Testis (tissue), 3 donors: ENCODE data around the gene NOC3L. TPM values are rescaled to one million over a fixed set of nuclear protein-coding genes. Genes with fewer than 3 reads are reported as not detected.
A peak's percentile ranks its signal among the peaks of the same experiment; 100 is the strongest.

Experiments
- DNase-seq: peaks from one replicate; pipeline ENCODE4 v3.0.0-alpha.2; 2019
- H3K27ac ChIP-seq, 2 donors: fragments of 200-600 bp; sonication (generic); one replicate each; pipeline ENCODE4 v1.5.1; 2019
- H3K27me3 ChIP-seq: fragments of 200-600 bp; sonication (generic); one replicate; pipeline ENCODE4 v1.5.1; 2019
- H3K36me3 ChIP-seq: fragments of 200-600 bp; sonication (generic); one replicate; pipeline ENCODE4 v1.5.1; 2017; ENCODE audit warnings: low read depth; ENCODE audit errors: missing control alignments
- H3K4me1 ChIP-seq: fragments of 200-600 bp; sonication (generic); one replicate; pipeline ENCODE4 v1.5.1; 2019
- H3K4me3 ChIP-seq, 2 donors: fragments of 200-600 bp; sonication (generic); one replicate each; pipeline ENCODE4 v1.5.1; 2017 to 2019
- H3K9me3 ChIP-seq: fragments of 200-600 bp; sonication (generic); one replicate; pipeline ENCODE4 v1.5.1; 2017
- POLR2A ChIP-seq: fragments of 450-650 bp; IDR thresholded peaks from one replicate; pipeline ENCODE4 v1.6.1; 2017; ENCODE audit warnings: antibody characterized with exemption, mild to moderate bottlenecking, moderate library complexity
- WGBS, 2 donors: methylation state at CpG; one replicate each; pipeline ENCODE4 v1.1.5; 2018; 5-methylcytosine and 5-hydroxymethylcytosine counted together
- intact Hi-C: fragments of 100-400 bp; cut with DNase I; formaldehyde crosslinking; loops from one replicate; pipeline ENCODE4 v1.15.1; 2023; ENCODE audit warnings: low total_unique reads
- polyA plus RNA-seq: library from polyadenylated mRNA; stranded (reverse); fragments of 350-450 nt; fragmentation: Illumina TruSeq; extraction: RNeasy Lipid Tissue Mini Kit (QIAGEN cat#74804); gene quantifications from one replicate; pipeline ENCODE4 v1.2.3, GENCODE V29; 2014; ENCODE audit warnings: low read depth, low replicate concordance; ENCODE audit not compliant: insufficient read depth
- total RNA-seq, 2 donors: library from RNA; depleted of rRNA; stranded (reverse); fragments of >200 nt; gene quantifications; one replicate each; pipeline ENCODE4 v1.2.3, GENCODE V29; 2016
- TF ChIP-seq, protein P1 (sequence below), 3 experiments: fragments of 450-650 bp in 2 of 3; fragments of 200-600 bp in 1 of 3; sonication (generic) in 1 of 3; IDR thresholded peaks; one replicate each; pipeline ENCODE4 v1.5.1; 2016 to 2019; ENCODE audit warnings: antibody characterized with exemption in 3 of 3, mild to moderate bottlenecking in 2 of 3, moderate library complexity in 1 of 3

The NOC3L gene
- total and polyA plus RNA-seq, 3 donors from 2014 or later, result 11.2 to 32.2 (median 24.6) TPM

DNA sequence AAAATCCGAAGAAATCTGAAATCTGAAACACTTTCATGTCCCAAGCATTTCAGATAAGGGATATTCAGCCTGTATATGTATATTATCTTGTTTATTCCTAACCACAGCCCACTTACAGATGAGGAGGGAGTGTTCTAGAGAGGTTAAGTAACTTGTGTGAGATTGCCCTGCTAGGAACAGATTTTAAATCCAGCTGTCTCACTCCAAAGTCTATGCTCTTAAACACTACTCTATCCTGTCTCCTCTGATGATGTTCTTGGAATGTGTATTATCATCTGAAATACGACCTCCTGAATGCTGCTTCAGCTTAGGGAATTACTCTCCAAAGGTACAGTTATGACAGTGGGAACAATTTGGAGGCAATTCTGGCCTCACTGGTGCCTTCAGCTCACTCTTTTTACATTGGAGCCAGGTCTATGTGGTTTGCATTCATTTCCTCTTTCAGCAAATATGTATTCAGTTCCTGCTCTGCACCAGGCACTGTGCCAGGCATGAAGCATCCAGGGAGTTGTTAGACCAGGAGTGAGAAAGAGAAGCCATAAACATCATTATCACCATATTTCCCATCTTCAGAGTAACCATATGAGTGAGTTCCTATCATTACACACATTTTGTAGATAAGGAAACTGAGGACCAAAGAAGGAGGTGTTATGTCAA is 70.2 kb downstream of the NOC3L start:
- TF ChIP-seq, protein P1, sequence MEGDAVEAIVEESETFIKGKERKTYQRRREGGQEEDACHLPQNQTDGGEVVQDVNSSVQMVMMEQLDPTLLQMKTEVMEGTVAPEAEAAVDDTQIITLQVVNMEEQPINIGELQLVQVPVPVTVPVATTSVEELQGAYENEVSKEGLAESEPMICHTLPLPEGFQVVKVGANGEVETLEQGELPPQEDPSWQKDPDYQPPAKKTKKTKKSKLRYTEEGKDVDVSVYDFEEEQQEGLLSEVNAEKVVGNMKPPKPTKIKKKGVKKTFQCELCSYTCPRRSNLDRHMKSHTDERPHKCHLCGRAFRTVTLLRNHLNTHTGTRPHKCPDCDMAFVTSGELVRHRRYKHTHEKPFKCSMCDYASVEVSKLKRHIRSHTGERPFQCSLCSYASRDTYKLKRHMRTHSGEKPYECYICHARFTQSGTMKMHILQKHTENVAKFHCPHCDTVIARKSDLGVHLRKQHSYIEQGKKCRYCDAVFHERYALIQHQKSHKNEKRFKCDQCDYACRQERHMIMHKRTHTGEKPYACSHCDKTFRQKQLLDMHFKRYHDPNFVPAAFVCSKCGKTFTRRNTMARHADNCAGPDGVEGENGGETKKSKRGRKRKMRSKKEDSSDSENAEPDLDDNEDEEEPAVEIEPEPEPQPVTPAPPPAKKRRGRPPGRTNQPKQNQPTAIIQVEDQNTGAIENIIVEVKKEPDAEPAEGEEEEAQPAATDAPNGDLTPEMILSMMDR (IDR thresholded peaks at IDR 0.05), result no peak
- TF ChIP-seq POLR2A, result no peak
- H3K27me3 ChIP-seq, result no peaks in the 10 kb centered on the region
- 33 to 38% methylated on average over 2 of the region's 2 CpGs for WGBS, 2 donors
- no peak overlapping the region for H3K4me3 ChIP-seq
- intact Hi-C loops, result no loop called here
- H3K27ac ChIP-seq, result no peak overlapping the region
- no peaks in the 10 kb centered on the region for H3K36me3 ChIP-seq
- peaks cover 10% of the 10 kb centered on the region for H3K4me1 ChIP-seq
- H3K9me3 ChIP-seq, result no peaks in the 10 kb centered on the region
- peak; percentile 29 for DNase-seq

DNA sequence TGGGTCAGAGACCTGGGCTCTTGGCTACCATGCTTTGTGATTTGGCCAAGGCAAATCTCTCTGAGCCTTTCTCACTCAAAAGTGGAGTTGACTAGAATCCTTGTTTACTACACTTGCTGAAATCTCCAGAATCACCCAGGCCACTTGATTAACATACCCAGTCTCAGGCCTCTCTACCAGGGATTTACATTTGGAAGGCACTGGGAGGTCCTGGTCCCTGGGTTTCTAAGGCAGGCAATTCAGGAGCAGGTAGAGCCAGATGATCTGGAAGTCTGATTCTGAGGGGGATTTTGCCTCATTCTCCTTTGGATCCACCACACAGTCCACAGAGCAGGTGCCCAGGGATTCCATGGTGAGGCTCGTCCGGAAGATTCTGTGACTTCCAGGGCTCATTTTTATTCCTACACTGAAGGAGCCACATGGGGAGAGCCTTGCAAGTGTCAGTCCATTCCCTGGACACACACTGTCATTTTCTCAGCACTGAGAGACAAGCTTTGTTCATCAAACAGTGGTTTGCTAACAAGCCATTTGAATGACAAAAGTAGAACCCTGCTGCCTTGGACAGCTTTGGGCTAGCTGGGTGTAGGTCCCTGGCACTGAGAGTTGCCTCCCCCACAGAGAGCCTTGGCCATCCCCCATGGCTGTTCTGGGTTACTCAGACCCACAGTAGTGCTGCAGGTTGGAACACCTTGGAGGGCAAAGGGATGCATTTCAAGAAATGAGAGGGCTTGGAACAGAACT is 74.2 kb downstream of the NOC3L start:
- intact Hi-C loops, result no loop called here

DNA sequence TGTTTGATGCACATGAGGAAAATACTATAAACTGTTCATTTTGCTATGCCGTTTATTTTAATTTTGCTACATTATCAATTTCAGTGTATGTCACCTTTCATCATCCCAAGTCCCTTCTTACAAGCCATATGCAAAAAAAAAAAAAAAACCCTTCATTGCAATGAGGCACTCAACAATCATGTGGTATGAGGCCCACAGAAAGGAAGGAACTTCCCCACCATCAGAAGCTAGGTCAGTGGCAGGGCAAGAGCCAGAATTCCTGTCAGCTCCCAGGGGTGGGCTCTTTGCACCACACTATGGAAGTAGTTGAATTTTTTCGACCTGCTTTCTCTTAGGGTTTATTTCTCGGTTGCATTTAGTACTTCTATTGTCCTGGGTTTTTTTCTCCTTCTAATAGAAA is 75.4 kb downstream of the NOC3L start:
- H3K27ac ChIP-seq, result no peak overlapping the region
- no peak for DNase-seq
- intact Hi-C loops, result no loop called here

More for the DNA sequence above, 74.2 kb downstream of the NOC3L start:
- no peak for DNase-seq
- no peaks in the 10 kb centered on the region for H3K9me3 ChIP-seq
- peaks cover 10% of the 10 kb centered on the region for H3K4me1 ChIP-seq
- TF ChIP-seq, protein P1 (IDR thresholded peaks at IDR 0.05), result no peak
- TF ChIP-seq POLR2A, result no peak
- no peaks in the 10 kb centered on the region for H3K36me3 ChIP-seq
- H3K4me3 ChIP-seq, result no peak overlapping the region
- WGBS, 2 donors, result 100% methylated on average over 2 of the region's 2 CpGs
- H3K27ac ChIP-seq, result no peak overlapping the region
- no peaks in the 10 kb centered on the region for H3K27me3 ChIP-seq

DNA sequence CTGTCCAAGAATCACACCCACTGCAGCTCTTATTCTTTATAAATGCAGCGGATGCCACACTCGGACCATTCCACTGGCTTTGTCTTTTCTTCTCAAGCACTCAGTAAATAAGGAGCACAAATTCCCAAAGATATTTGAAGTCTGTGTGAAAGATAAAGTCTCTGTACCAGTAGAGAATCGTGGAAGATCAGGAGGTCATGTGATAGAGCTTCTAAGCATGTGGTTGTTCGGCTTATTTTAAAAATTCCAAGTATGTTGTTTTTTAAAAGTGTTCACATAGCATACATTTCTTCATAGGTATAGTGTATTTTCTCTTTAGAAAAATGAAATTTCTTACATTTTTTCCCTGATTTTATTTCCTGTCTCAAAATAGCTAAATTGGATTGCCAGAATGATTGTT is 75.8 kb downstream of the NOC3L start:
- Histone ChIP-seq H3K27me3 (no peaks in the 10 kb centered on the region), H3K4me3 (no peak overlapping the region), H3K9me3 (no peaks in the 10 kb centered on the region), H3K27ac (no peak overlapping the region), H3K36me3 (no peaks in the 10 kb centered on the region), H3K4me1 (no peaks in the 10 kb centered on the region)
- no peak for DNase-seq
- intact Hi-C loops, result no loop called here
- TF ChIP-seq, protein P1 (IDR thresholded peaks at IDR 0.05), result no peak
- no peak for TF ChIP-seq POLR2A
- 67 to 75% methylated on average over 4 of the region's 4 CpGs for WGBS, 2 donors

More for the DNA sequence above, 75.4 kb downstream of the NOC3L start:
- Histone ChIP-seq H3K4me1 (peaks cover 3% of the 10 kb centered on the region), H3K4me3 (no peak overlapping the region), H3K36me3 (no peaks in the 10 kb centered on the region), H3K9me3 (no peaks in the 10 kb centered on the region), H3K27me3 (no peaks in the 10 kb centered on the region)
- WGBS, 2 donors, result 72 to 74% methylated on average over 3 of the region's 3 CpGs
- TF ChIP-seq POLR2A, result no peak
- TF ChIP-seq, protein P1 (IDR thresholded peaks at IDR 0.05), result no peak
